Spleen (tissue), 11 donors: ENCODE measurements around the gene HOXD11. TPM values are rescaled to one million over a fixed set of nuclear protein-coding genes. Genes with fewer than 3 reads are reported as not detected.

Experiments
- DNase-seq: peaks from one replicate; pipeline ENCODE4 v3.0.0-alpha.2; 2020
- H3K27ac ChIP-seq, 8 donors: fragments of 200-600 bp; sonication (generic) in 7 of 8; 1 replicate in 4 of 8; 2 replicates in 4 of 8; pipeline versions ENCODE4 v1.5.0 to v1.8.0; 2016 to 2021; ENCODE audit warnings: inconsistent platforms in 4 of 8, mild to moderate bottlenecking in 4 of 8, moderate library complexity in 1 of 8
- H3K27me3 ChIP-seq, 7 donors: fragments of 200-600 bp; sonication (generic) in 6 of 7; replicated peaks in 1 of 7; 1 replicate in 4 of 7; 2 replicates in 3 of 7; pipeline versions ENCODE4 v1.5.0 to v1.8.0; 2016 to 2021; ENCODE audit warnings: inconsistent platforms in 3 of 7, mild to moderate bottlenecking in 1 of 7
- H3K36me3 ChIP-seq, 6 donors: fragments of 200-600 bp; sonication (generic) in 5 of 6; 1 replicate in 4 of 6; 2 replicates in 2 of 6; pipeline versions ENCODE4 v1.5.0 to v1.8.0; 2016 to 2021; ENCODE audit warnings: inconsistent platforms in 2 of 6
- H3K4me1 ChIP-seq, 6 donors: fragments of 200-600 bp; sonication (generic) in 5 of 6; 1 replicate in 3 of 6; 2 replicates in 3 of 6; pipeline versions ENCODE4 v1.5.0 to v1.8.0; 2016 to 2021; ENCODE audit warnings: inconsistent platforms in 3 of 6
- H3K4me3 ChIP-seq, 8 donors: fragments of 200-600 bp; sonication (generic) in 7 of 8; 1 replicate in 4 of 8; 2 replicates in 4 of 8; pipeline versions ENCODE4 v1.5.0 to v1.8.0; 2016 to 2021; ENCODE audit warnings: inconsistent platforms in 4 of 8, mild to moderate bottlenecking in 4 of 8, moderate library complexity in 2 of 8
- H3K9me3 ChIP-seq, 8 donors: fragments of 200-600 bp; sonication (generic) in 7 of 8; 1 replicate in 4 of 8; 2 replicates in 4 of 8; pipeline versions ENCODE4 v1.5.0 to v1.8.0; 2016 to 2021; ENCODE audit warnings: inconsistent platforms in 4 of 8
- POLR2A ChIP-seq, 3 donors: fragments of 450-650 bp; IDR thresholded peaks; one replicate each; pipeline ENCODE4 v1.5.1; 2017; ENCODE audit warnings: antibody characterized with exemption in 3 of 3, mild to moderate bottlenecking in 1 of 3
- POLR2AphosphoS5 ChIP-seq, 3 donors: sonication (generic); formaldehyde crosslinking; IDR thresholded peaks; one replicate each; pipeline ENCODE4 v1.5.1; 2017; ENCODE audit warnings: antibody characterized with exemption in 3 of 3
- WGBS, 5 donors: extraction: QIAGEN DNeasy Blood & Tissue Kit in 3 of 5; methylation state at CpG; one replicate each; pipeline versions ENCODE4 v1.1.5 to v1.1.7; 2013 to 2018; 5-methylcytosine and 5-hydroxymethylcytosine counted together
- intact Hi-C: fragments of 100-400 bp; cut with DNase I; formaldehyde crosslinking; loops from one replicate; pipeline ENCODE4 v1.15.0; 2023; ENCODE audit warnings: low total_unique reads
- polyA plus RNA-seq, 3 donors: library from polyadenylated mRNA; stranded (reverse); fragments of 200-250 nt; gene quantifications; one replicate each; pipeline ENCODE4 v1.2.1, GENCODE V29; 2013
- total RNA-seq, 7 donors: library from RNA; depleted of rRNA in 3 of 7; stranded (reverse); fragments of >200 nt in 3 of 7; fragmentation: NEBNext Ultra II Directional in 4 of 7; extraction: Animal tissue kit (Norgen Biotek cat#: 25700) in 4 of 7; gene quantifications; one replicate each; pipeline versions ENCODE4 v1.1.0 to v1.2.1, GENCODE V29; 2016 to 2021
- TF ChIP-seq, protein P1 (sequence below), 11 experiments: fragments of 200-600 bp in 7 of 11; fragments of 450-650 bp in 4 of 11; sonication (generic) in 4 of 11; IDR thresholded peaks in 8 of 11; conservative IDR thresholded peaks in 3 of 11; 1 replicate in 7 of 11; 2 replicates in 4 of 11; pipeline versions ENCODE4 v1.4.0 to v1.8.0; 2016 to 2021; ENCODE audit warnings: antibody characterized with exemption in 11 of 11, inconsistent platforms in 4 of 11, mild to moderate bottlenecking in 1 of 11
- donor health status: healthy with polysubstance abuse.
- donor health status: DM: no; HTN: no; CAD: no; lungs with moderate emphysema.
- donor health status: DM: no; HTN: no; CAD: no.
- donor health status: Bipolar disorder and iron deficiency.
- donor health status: healthy.
- donor health status: DM: no; HTN: no; CAD: no.
- donor health status: DM: yes; HTN: yes; CAD: no.

The HOXD11 gene
- total and polyA plus RNA-seq, 10 donors, result not detected

DNA sequence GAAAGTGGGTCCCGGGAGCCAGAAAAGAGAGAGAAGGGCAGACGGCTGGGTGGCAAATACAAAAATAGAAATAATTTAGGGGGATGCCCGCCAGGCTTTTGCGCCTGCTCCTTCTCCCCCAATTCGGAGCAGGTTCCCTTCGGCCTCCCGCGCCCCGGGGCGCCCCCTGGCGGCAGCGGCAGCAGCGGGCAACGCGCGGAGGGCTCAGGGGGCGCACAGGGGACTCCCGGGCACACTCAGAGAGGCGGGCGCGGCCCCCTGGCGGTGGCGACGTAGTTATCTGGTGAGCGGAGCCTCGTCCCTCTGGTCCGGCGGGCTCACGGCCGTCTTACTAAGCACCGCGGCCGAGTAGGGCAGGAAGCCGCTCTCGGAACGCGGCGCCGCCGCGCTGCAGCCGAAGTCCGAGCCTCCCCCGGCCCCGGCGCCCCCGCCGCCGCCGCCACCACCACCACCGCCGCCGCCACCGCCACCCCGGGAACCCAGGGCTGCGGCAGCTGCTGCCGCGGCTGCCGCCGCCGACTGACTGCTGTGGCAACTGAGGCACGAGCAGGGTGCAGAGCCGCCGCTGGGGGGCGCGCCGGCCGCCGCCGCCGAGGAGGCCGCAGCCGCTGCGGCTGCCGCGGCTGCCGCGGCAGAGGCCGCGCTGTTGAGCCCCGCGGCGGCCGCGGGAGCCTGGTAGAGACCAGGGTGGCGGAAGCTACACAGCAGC lies 27.1 kb upstream of the HOXD11 start:
- no peak for TF ChIP-seq POLR2A (IDR thresholded peaks at IDR 0.05)
- TF ChIP-seq, protein P1, sequence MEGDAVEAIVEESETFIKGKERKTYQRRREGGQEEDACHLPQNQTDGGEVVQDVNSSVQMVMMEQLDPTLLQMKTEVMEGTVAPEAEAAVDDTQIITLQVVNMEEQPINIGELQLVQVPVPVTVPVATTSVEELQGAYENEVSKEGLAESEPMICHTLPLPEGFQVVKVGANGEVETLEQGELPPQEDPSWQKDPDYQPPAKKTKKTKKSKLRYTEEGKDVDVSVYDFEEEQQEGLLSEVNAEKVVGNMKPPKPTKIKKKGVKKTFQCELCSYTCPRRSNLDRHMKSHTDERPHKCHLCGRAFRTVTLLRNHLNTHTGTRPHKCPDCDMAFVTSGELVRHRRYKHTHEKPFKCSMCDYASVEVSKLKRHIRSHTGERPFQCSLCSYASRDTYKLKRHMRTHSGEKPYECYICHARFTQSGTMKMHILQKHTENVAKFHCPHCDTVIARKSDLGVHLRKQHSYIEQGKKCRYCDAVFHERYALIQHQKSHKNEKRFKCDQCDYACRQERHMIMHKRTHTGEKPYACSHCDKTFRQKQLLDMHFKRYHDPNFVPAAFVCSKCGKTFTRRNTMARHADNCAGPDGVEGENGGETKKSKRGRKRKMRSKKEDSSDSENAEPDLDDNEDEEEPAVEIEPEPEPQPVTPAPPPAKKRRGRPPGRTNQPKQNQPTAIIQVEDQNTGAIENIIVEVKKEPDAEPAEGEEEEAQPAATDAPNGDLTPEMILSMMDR (IDR thresholded peaks at IDR 0.05 in 8 of 11, conservative IDR thresholded peaks at IDR 0.05 in 3 of 11), result peak in 7 of 11 experiments; percentile 23 to 70 (median 55)
- Histone ChIP-seq H3K36me3 (peaks cover 0 to 3% (median 0%) of the 10 kb centered on the region in 6 donors), H3K4me1 (peaks cover 0 to 50% (median 31%) of the 10 kb centered on the region in 6 donors), H3K27ac (no peak overlapping the region), H3K27me3 (peaks cover 28 to 100% (median 99%) of the 10 kb centered on the region in 7 donors), H3K9me3 (peaks cover 0 to 57% (median 4%) of the 10 kb centered on the region in 8 donors), H3K4me3 (peak overlapping the region in 5 of 8 donors; percentile 6 to 53 (median 13))
- 2 to 10% (median 3%) methylated on average over 47 to 86 of the region's 86 CpGs for WGBS, 5 donors
- intact Hi-C loops, result no loop called here
- DNase-seq, result no peak

DNA sequence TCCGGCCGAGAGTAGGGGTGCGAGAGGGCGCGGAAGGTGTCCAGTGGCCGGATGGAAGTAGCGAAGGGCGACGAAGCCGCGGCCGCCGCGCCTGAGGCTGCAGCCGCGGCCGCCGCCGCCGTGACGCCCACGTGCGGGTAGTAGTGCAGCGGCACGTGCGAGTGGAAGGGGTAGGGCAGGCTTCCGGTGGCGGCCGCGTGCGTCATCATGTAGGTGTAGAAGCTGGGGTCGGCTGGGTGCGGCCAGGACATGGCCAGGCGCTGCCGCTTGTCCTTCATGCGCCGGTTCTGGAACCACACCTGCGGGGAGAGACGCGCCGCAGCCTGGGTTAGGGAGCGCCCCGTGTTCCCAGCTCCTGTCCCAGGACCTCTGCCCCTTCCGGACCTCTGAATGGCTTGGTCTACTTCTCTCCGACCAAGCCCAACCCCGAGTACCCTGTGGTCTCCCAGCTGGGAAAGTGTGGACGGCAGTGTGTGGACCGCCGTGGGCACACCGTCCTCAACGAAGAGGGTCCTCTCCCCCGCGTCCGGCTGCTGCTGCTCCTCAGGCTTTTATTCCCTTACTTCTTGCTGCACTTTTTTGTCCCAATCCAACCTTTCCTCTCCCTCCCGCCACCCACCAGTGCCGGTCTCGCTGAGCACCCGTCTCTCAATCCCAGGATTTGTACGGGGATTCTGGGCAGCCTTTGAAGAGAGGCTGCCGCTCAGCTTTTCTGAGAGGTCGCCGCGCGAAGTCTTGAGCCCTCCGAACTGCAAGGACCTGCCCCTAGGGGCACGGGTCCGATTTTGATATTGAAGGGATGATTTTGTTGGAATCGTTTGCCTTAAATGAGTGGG lies 26.3 kb upstream of the HOXD11 start:
- H3K36me3 ChIP-seq, result peaks cover 0 to 3% (median 0%) of the 10 kb centered on the region in 6 donors
- no peak for DNase-seq
- peak overlapping the region in 1 of 8 donors; percentile 53 for H3K4me3 ChIP-seq
- H3K27ac ChIP-seq, result no peak overlapping the region
- intact Hi-C loops, result no loop called here
- no peak for TF ChIP-seq POLR2A (IDR thresholded peaks at IDR 0.05)
- TF ChIP-seq POLR2AphosphoS5 (IDR thresholded peaks at IDR 0.05), result no peak
- TF ChIP-seq, protein P1 (IDR thresholded peaks at IDR 0.05 in 8 of 11, conservative IDR thresholded peaks at IDR 0.05 in 3 of 11), result no peak
- H3K27me3 ChIP-seq, result peaks cover 28 to 100% (median 99%) of the 10 kb centered on the region in 7 donors
- WGBS, 5 donors, result 6 to 15% (median 10%) methylated on average over 46 to 68 of the region's 68 CpGs
- H3K4me1 ChIP-seq, result peaks cover 0 to 58% (median 35%) of the 10 kb centered on the region in 6 donors
- peaks cover 0 to 57% (median 4%) of the 10 kb centered on the region in 8 donors for H3K9me3 ChIP-seq

DNA sequence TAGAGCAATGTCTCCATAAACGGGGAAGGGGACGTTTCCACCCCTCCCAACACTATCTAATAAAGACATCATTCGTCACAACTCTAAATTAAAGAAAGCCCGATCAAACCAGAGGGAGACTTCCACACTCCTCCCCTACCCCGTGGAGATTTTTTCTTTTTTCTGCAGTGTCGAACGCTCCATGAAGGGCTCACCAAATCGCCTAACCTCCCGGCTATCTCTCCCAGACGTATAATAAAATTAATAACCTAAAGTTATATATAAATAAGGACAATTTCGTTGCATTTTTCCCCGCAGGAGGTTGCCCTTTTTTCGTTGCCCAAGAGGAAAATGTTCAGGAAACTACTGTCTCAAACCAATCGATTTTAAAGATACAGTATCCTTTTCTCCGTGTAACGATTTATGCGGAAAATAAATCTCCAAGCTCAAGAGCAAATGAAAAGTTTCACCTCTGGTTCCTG lies 25.7 kb upstream of the HOXD11 start:
- Histone ChIP-seq H3K27me3 (peaks cover 33 to 100% (median 99%) of the 10 kb centered on the region in 7 donors), H3K4me1 (peaks cover 0 to 64% (median 35%) of the 10 kb centered on the region in 6 donors), H3K9me3 (peaks cover 0 to 55% (median 4%) of the 10 kb centered on the region in 8 donors), H3K36me3 (peaks cover 0 to 3% (median 0%) of the 10 kb centered on the region in 6 donors), H3K4me3 (no peak overlapping the region), H3K27ac (no peak overlapping the region)
- 7 to 17% (median 8%) methylated on average over 17 of the region's 17 CpGs for WGBS, 5 donors
- DNase-seq, result no peak
- no peak for TF ChIP-seq POLR2AphosphoS5 (IDR thresholded peaks at IDR 0.05)
- no peak for TF ChIP-seq POLR2A (IDR thresholded peaks at IDR 0.05)
- TF ChIP-seq, protein P1 (IDR thresholded peaks at IDR 0.05 in 8 of 11, conservative IDR thresholded peaks at IDR 0.05 in 3 of 11), result no peak
- intact Hi-C loops, result no loop called here
